GM23338 (cell line): ENCODE measurements around the gene GPR87.
A peak's percentile ranks its signal among the peaks of the same experiment; 100 is the strongest.

Experiments
- CTCF ChIP-seq, 2 experiments: fragments of 200-600 bp in 1 of 2; sonication (generic) in 1 of 2; conservative IDR thresholded peaks; 2 replicates each; pipeline versions ENCODE4 v1.5.1 to v1.6.1; 2016 to 2017; ENCODE audit warnings: antibody characterized with exemption in 2 of 2, low read depth in 2 of 2, mild to moderate bottlenecking in 2 of 2, moderate library complexity in 1 of 2
- ETS1 ChIP-seq: IDR thresholded peaks from 2 replicates; pipeline ENCODE4 v1.6.1; 2016; ENCODE audit warnings: antibody characterized with exemption
- EZH2 ChIP-seq: fragments of 200-600 bp; sonication (generic); IDR thresholded peaks from one replicate; pipeline ENCODE4 v1.8.0; 2017; ENCODE audit warnings: antibody characterized with exemption, mild to moderate bottlenecking, low read depth; ENCODE audit not compliant: unreplicated experiment
- EZH2phosphoT487 ChIP-seq: fragments of 200-600 bp; sonication (generic); IDR thresholded peaks from one replicate; pipeline ENCODE4 v1.8.1; 2018; ENCODE audit warnings: antibody characterized with exemption; ENCODE audit not compliant: unreplicated experiment
- JUNB ChIP-seq: IDR thresholded peaks from one replicate; pipeline ENCODE4 v1.6.1; 2016; ENCODE audit warnings: antibody characterized with exemption; ENCODE audit not compliant: unreplicated experiment
- POLR2AphosphoS5 ChIP-seq: IDR thresholded peaks from 2 replicates; pipeline ENCODE4 v1.6.1; 2016; ENCODE audit warnings: antibody characterized with exemption, low read depth
- ZNF114 ChIP-seq: fragments of 250-450 bp; sonication (Bioruptor Pico); IDR thresholded peaks from 2 replicates; pipeline ENCODE4 v1.5.0; 2020; ENCODE audit warnings: mild to moderate bottlenecking, moderate library complexity

GRCh38 chr3:151282921-151283320, 33.7 kb downstream of the GPR87 start:
- TF ChIP-seq CTCF (conservative IDR thresholded peaks at IDR 0.05; ENCODE audit: low read depth in 2 of 2) (peak; percentile 67 to 78), POLR2AphosphoS5 (no peak), ZNF114 (CRISPR knock-in tag) (no peak), EZH2 (no peak), EZH2phosphoT487 (no peak), JUNB (no peak), ETS1 (no peak)
